Transverse colon (tissue), 4 donors: ENCODE results near the gene RNF4. TPM values are rescaled to one million over a fixed set of nuclear protein-coding genes. Genes with fewer than 3 reads are reported as not detected.
A peak's percentile ranks its signal among the peaks of the same experiment; 100 is the strongest.

Source experiments
- DNase-seq: peaks from one replicate; pipeline ENCODE4 v3.0.0-alpha.2; 2019
- H3K27ac ChIP-seq, 4 donors: fragments of 200-600 bp; sonication (generic); 2 replicates each; pipeline ENCODE4 v1.5.1; 2016 to 2018; ENCODE audit warnings: inconsistent platforms in 4 of 4
- H3K27me3 ChIP-seq: fragments of 200-600 bp; sonication (generic); 2 replicates; pipeline ENCODE4 v1.5.1; 2017; ENCODE audit warnings: inconsistent platforms
- H3K36me3 ChIP-seq, 4 donors: fragments of 200-600 bp; sonication (generic); 2 replicates each; pipeline ENCODE4 v1.5.1; 2017 to 2019; ENCODE audit warnings: inconsistent platforms in 4 of 4
- H3K4me1 ChIP-seq, 4 donors: fragments of 200-600 bp; sonication (generic); 2 replicates each; pipeline ENCODE4 v1.5.1; 2017 to 2020; ENCODE audit warnings: inconsistent platforms in 4 of 4
- H3K4me3 ChIP-seq, 4 donors: fragments of 200-600 bp; sonication (generic); 1 replicate in 1 of 4; 2 replicates in 3 of 4; pipeline versions ENCODE4 v1.5.1 to v1.6.1; 2017 to 2019; ENCODE audit warnings: inconsistent platforms in 4 of 4
- H3K9me3 ChIP-seq, 2 donors: fragments of 200-600 bp; sonication (generic); 2 replicates each; pipeline ENCODE4 v1.5.1; 2017 to 2019; ENCODE audit warnings: inconsistent platforms in 2 of 2
- EP300 ChIP-seq: sonication (generic); formaldehyde crosslinking; IDR thresholded peaks from one replicate; pipeline ENCODE4 v1.6.1; 2017; ENCODE audit warnings: antibody characterized with exemption, low read depth
- POLR2A ChIP-seq: fragments of 450-650 bp; IDR thresholded peaks from one replicate; pipeline ENCODE4 v1.6.1; 2016; ENCODE audit warnings: antibody characterized with exemption, mild to moderate bottlenecking, moderate library complexity
- POLR2AphosphoS5 ChIP-seq, 3 donors: sonication (generic); formaldehyde crosslinking; IDR thresholded peaks; one replicate each; pipeline ENCODE4 v1.6.1; 2016; ENCODE audit warnings: antibody characterized with exemption in 3 of 3
- WGBS, 2 donors: methylation state at CpG; one replicate each; pipeline ENCODE4 v1.1.5; 2018; ENCODE audit warnings: low coverage in 1 of 2; 5-methylcytosine and 5-hydroxymethylcytosine counted together
- in situ Hi-C, 4 donors: fragments of 200-750 bp; cut with MboI; loops; one replicate each; pipeline versions ENCODE4 v1.15.0 to v1.15.1; 2017; ENCODE audit warnings: low sequenced_read_pairs in 3 of 4, low pct_ligation_motif_present in 1 of 4, low pct_unique_long_range_greater_than_20kb in 1 of 4
- intact Hi-C: fragments of 100-400 bp; cut with DNase I; formaldehyde crosslinking; loops from one replicate; pipeline ENCODE4 v1.15.1; 2023; ENCODE audit warnings: low total_unique reads
- total RNA-seq, 4 donors: library from RNA; depleted of rRNA; stranded (reverse); fragments of >200 nt; gene quantifications; one replicate each; pipeline ENCODE4 v1.1.0, GENCODE V29; 2016
- TF ChIP-seq, protein P1 (sequence below), 5 experiments: fragments of 200-600 bp in 3 of 5; fragments of 450-650 bp in 2 of 5; sonication (generic) in 3 of 5; IDR thresholded peaks; 1 replicate in 2 of 5; 2 replicates in 3 of 5; pipeline ENCODE4 v1.5.1; 2016 to 2017; ENCODE audit warnings: antibody characterized with exemption in 5 of 5, inconsistent platforms in 3 of 5, mild to moderate bottlenecking in 2 of 5, moderate library complexity in 1 of 5

The RNF4 gene, protein sequence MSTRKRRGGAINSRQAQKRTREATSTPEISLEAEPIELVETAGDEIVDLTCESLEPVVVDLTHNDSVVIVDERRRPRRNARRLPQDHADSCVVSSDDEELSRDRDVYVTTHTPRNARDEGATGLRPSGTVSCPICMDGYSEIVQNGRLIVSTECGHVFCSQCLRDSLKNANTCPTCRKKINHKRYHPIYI
- total RNA-seq, result 10 to 100 TPM; 20.9 to 50.5 (median 35.8) TPM

DNA sequence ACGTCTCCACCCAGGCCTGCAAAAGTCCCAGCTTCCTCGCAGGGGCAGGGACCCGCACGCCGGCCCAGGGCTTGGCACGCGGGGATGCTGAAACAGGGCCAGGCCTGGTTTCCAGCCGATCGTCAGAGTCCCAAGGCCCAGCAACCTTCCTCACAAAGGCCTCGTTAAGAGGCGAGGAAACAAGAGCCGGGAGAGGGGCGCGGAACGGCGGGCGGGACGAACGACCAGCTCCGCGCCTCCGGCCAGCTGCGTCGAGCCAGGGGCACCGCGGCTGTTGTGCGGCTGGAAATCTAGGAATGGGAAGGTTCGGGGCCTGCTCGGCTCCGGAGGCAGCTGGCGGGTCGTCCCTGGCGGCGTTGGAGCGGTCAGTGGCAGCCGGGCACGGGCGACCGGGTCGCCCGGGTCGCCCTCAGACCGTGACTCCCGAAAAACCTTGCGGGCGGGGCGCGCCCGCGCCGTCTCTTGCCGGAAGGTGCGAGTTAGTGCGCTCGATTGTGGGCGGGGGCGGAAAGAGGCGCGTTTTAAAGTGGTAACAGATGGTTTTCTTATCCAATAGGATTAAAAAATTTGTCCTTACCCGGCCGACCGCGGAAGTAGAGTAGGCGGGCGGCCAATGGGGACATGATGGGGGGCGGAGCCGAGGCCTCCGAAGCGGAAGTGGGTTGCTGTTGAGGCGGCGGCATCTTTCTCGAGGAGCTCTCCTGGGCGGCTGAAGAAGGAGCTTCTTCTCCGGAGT lies at the start of gene RNF4:
RNF4 (plus strand) TSS at position 651 of the 736 bp plus-strand sequence. CDS start 21,388 bp downstream, outside the sequence.
- H3K9me3 ChIP-seq, result no peaks in the 10 kb centered on the region
- 1% methylated on average over 67 of the region's 74 CpGs; no CpG with 5 or more reads in 1 of the 2 donors for WGBS, 2 donors
- TF ChIP-seq POLR2AphosphoS5 (IDR thresholded peaks at IDR 0.05) (peak; percentile 81 to 89 (median 89)), POLR2A (peak; percentile 87), EP300 (no peak)
- TF ChIP-seq, protein P1, sequence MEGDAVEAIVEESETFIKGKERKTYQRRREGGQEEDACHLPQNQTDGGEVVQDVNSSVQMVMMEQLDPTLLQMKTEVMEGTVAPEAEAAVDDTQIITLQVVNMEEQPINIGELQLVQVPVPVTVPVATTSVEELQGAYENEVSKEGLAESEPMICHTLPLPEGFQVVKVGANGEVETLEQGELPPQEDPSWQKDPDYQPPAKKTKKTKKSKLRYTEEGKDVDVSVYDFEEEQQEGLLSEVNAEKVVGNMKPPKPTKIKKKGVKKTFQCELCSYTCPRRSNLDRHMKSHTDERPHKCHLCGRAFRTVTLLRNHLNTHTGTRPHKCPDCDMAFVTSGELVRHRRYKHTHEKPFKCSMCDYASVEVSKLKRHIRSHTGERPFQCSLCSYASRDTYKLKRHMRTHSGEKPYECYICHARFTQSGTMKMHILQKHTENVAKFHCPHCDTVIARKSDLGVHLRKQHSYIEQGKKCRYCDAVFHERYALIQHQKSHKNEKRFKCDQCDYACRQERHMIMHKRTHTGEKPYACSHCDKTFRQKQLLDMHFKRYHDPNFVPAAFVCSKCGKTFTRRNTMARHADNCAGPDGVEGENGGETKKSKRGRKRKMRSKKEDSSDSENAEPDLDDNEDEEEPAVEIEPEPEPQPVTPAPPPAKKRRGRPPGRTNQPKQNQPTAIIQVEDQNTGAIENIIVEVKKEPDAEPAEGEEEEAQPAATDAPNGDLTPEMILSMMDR (IDR thresholded peaks at IDR 0.05), result peak in 1 of 5 experiments; percentile 8
- H3K4me3 ChIP-seq, result peak within 1 kb of the TSS; percentile 81 to 99 (median 96)
- peaks cover 0 to 8% (median 2%) of the 10 kb centered on the region in 4 donors for H3K36me3 ChIP-seq
- H3K27ac ChIP-seq, result peak within 1 kb of the TSS; percentile 97 to 99 (median 98)
- intact Hi-C loops, result loop anchor here (1.0 kb wide), 1 partner anchor 32 kb away; no protein-coding TSS in a partner anchor
- H3K4me1 ChIP-seq, result peaks cover 11 to 33% (median 26%) of the 10 kb centered on the region in 4 donors
- H3K27me3 ChIP-seq, result no peaks in the 10 kb centered on the region
- in situ Hi-C loops, result loop anchor here in 1 of 4 donors (25.0 kb wide), 1 partner anchor 231 kb away; the partner anchor contains the start of genes HAUS3 and POLN
- peak; percentile 98 for DNase-seq

DNA sequence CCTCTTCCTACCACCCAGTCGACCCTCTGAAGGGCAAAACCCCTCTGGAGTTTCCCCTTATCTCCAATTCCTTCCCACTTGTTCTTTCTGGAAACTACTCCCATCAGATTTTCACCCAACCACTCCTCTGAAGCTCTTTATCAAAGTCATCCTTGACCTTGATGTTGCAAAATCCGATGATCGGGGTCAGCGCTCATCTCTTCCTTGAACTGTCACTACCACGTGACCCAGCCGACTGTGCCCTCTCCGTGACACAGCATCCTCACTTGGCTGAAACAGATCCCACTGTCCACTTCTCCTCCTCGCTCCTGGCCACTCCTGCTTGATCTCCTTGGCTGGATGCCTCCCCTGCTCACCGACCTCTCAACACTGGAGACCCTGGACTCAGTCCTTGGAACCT lies 49.1 kb upstream of the RNF4 start:
- Histone ChIP-seq H3K4me1 (peaks cover 6 to 34% (median 24%) of the 10 kb centered on the region in 4 donors), H3K27ac (no peak overlapping the region), H3K9me3 (no peaks in the 10 kb centered on the region), H3K36me3 (no peaks in the 10 kb centered on the region), H3K27me3 (peaks cover 53% of the 10 kb centered on the region), H3K4me3 (no peak overlapping the region)
- 58 to 65% methylated on average over 9 of the region's 9 CpGs for WGBS, 2 donors
- no peak for TF ChIP-seq POLR2AphosphoS5 (IDR thresholded peaks at IDR 0.05)
- TF ChIP-seq POLR2A, result no peak
- TF ChIP-seq, protein P1 (IDR thresholded peaks at IDR 0.05), result no peak
- in situ Hi-C loops, result loop anchor here in 1 of 4 donors (25.0 kb wide), 1 partner anchor 183 kb away; the partner anchor contains the start of genes HAUS3 and POLN
- intact Hi-C loops, result no loop called here
- DNase-seq, result no peak

DNA sequence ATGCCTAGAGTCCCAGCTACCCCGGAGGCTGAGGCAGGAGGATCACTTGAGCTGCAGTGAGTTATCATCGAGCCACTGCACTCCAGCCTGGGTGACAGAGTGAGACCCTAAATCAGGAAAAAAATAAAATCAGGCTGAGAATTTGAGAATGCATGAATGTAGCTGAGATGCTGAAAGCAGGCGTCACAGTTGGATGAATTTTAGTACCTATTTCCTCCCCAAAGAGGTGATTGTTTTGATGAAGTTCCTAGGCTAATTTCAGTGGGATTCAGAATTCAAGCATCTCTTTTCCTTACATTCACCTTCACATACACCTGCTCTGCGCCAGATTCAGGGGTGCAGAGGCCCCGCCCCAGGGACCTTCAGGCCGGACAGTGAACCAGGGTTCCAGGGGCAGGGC lies 47.0 kb upstream of the RNF4 start:
- 71 to 82% methylated on average over 6 of the region's 6 CpGs for WGBS, 2 donors
- DNase-seq, result no peak
- Histone ChIP-seq H3K4me3 (no peak overlapping the region), H3K4me1 (peaks cover 6 to 19% (median 15%) of the 10 kb centered on the region in 4 donors), H3K27ac (no peak overlapping the region), H3K27me3 (peaks cover 44% of the 10 kb centered on the region), H3K9me3 (no peaks in the 10 kb centered on the region), H3K36me3 (no peaks in the 10 kb centered on the region)
- TF ChIP-seq POLR2A, result no peak
- no peak for TF ChIP-seq EP300
- TF ChIP-seq POLR2AphosphoS5 (IDR thresholded peaks at IDR 0.05), result no peak
- TF ChIP-seq, protein P1 (IDR thresholded peaks at IDR 0.05), result no peak
- intact Hi-C loops (no loop called here), in situ Hi-C loops (loop anchor here in 1 of 4 donors (25.0 kb wide), 1 partner anchor 185 kb away; the partner anchor contains the start of genes HAUS3 and POLN)

DNA sequence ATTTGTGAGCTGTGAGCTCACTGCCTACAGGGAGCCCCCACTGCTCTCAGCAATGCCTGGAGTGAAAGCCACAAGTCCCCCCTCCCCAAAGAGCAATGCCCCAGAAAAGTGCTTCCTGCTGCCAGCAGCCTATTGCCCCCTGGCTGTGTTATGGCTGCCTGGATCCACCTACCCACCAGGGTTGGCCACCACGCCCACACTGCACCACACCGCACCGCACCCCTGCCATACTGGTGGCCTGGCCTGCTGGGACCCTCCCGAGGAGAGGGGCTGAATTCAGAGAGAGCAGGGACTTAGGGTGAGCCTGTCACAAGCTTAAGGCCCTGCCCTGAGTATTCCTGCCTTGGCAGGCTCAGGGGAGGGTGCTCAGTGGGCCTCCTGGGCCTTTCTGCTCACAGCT lies 45.8 kb upstream of the RNF4 start:
- in situ Hi-C loops, result loop anchor here in 1 of 4 donors (25.0 kb wide), 1 partner anchor 186 kb away; the partner anchor contains the start of genes HAUS3 and POLN
- Histone ChIP-seq H3K4me1 (peaks cover 6 to 10% (median 8%) of the 10 kb centered on the region in 4 donors), H3K9me3 (no peaks in the 10 kb centered on the region), H3K4me3 (no peak overlapping the region), H3K27ac (no peak overlapping the region), H3K27me3 (peaks cover 42% of the 10 kb centered on the region), H3K36me3 (no peaks in the 10 kb centered on the region)
- no peak for TF ChIP-seq POLR2A
- TF ChIP-seq, protein P1 (IDR thresholded peaks at IDR 0.05), result no peak
- no peak for DNase-seq
- WGBS, 2 donors, result 72% methylated on average over 4 of the region's 4 CpGs; no CpG with 5 or more reads in 1 of the 2 donors
- intact Hi-C loops, result no loop called here
